ENCODE data around the gene CCDC86.
"Not testable (repeated sequence)": the region's sequence is repeated elsewhere in the genome, so short reads cannot be mapped to it uniquely, and the experiment has no call there.

Gene CCDC86, protein sequence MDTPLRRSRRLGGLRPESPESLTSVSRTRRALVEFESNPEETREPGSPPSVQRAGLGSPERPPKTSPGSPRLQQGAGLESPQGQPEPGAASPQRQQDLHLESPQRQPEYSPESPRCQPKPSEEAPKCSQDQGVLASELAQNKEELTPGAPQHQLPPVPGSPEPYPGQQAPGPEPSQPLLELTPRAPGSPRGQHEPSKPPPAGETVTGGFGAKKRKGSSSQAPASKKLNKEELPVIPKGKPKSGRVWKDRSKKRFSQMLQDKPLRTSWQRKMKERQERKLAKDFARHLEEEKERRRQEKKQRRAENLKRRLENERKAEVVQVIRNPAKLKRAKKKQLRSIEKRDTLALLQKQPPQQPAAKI

DNA sequence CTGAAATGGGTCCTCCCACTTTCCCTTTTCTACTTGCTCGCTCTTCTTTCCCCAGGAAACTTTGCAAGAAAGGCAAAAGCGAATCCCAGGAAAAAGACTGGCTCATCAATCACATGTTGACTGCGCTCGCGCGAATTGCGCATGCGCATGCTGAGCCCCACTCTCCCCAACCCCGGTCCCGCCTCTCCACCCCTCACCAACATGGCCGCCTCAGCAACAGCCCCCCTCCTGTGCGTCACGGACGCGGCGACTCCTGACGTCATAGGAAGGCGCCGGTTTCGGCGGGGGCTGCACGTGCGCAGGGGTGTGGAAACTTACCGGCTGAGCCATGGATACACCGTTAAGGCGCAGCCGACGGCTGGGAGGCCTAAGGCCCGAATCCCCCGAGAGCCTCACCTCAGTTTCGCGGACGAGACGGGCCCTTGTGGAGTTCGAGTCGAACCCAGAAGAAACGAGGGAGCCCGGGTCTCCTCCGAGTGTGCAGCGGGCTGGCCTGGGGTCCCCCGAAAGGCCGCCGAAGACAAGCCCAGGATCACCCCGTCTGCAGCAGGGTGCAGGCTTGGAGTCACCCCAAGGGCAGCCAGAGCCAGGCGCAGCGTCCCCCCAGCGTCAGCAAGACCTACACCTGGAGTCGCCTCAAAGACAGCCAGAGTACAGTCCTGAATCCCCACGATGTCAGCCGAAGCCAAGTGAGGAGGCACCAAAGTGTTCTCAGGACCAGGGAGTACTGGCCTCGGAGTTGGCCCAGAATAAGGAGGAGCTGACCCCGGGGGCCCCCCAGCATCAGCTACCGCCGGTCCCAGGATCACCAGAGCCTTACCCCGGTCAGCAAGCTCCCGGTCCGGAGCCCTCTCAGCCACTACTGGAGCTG lies at the start of gene CCDC86:
Gene CCDC86, plus strand, starts transcription at position 317 of the 871 bp plus-strand sequence. Its CDS starts 12 bp downstream, at position 329.
- peak; percentile 96 for DNase-seq (ENCODE audit: low spot score)

DNA sequence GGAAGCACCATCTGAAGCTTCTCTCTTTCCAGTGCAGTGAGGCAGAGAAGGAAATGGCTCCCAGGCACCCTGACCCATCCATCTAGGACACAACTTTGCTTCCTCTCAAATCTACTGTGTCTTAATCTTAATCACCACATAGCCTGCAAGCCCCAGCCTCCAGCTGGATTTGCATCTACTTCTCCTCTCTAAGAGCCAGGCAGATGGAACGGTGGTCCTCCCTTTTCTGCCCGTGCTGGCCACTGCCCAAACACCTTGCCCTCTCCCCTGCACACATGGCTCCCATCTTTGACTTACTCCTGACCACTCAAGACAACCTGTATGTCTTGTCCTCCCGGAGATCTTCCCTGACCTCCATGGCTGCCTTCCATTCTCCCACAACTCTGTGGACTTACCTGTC lies 49.4 kb upstream of the CCDC86 start:
- DNase-seq (ENCODE audit: low spot score), result no peak

DNA sequence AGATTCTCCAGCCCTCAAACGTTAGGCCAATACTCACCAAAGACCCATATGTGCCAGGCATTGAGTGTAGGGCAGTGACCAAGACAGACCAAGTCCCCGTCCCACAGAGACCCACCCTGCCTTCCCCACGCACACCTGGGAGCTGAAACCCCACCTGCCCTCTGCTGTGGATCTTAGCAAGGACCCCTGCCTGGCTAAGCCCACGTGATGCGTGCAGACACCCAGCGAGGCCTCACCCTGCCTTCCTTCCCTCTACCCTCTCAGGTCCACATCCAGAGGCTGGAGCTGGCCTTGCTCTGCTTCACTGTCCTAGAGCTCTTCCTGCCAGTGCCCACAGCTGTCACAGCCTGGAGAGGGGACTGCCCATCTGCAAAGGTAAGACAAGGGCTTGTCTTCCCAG lies 46.6 kb upstream of the CCDC86 start:
- no peak for DNase-seq (ENCODE audit: low spot score)

DNA sequence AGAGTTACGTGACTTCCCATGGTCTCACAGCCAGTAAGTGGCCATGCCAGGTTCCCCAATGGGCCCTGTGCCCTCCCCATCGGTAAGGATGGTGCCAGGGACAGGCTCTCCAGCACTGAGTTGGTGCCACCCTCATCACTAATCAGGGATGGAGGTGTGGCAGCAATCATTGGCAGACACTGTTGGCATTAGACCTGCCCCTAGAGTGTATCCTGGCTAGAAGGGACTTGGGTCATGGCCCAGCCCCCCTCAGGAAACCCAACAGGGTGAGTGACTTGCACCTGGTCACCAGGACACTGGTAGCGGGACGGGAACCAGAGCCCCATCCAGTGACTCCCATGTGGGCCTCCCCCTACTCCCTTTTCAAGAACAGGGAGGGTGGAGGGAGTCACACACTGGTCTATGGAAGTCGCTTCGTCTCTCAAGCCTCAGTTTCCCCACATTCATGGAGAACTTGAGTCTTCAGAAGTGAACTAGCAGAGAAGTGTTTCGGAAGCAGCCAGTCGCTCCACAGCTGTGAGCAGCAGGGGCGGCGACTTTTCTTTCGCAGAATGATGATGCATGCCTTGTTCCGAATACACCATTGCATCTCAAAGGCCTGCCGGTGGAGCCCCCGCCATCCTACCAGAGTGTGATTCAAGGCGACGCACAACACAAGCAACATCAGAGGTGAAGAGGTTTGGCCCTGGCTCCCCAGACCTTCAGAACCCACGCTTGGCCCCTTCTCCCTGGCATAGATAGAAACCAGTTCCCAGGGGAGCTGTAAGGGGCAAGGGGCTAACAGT lies 43.9 kb upstream of the CCDC86 start:
- no peak for DNase-seq (ENCODE audit: low spot score)

DNA sequence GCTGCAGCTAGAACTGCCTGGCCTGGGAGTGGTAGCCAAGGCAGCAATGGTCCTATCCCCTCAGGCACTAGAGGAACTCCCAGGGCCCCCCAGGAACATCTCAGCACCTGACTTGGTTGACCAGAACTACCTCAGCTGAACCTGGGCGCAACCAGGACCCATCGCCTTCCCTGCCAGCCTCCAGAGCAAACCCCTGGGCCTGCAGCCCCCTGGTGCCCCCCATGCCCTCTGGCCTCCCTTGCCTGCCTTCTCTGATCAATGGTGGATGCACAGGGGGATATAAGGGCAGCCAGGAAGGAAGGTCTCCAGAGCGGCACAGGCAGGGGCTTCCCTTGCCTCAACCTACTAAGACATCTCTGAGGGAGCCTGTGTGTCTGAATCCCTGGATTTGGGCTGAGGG lies 43.3 kb upstream of the CCDC86 start:
- no peak for DNase-seq (ENCODE audit: low spot score)

DNA sequence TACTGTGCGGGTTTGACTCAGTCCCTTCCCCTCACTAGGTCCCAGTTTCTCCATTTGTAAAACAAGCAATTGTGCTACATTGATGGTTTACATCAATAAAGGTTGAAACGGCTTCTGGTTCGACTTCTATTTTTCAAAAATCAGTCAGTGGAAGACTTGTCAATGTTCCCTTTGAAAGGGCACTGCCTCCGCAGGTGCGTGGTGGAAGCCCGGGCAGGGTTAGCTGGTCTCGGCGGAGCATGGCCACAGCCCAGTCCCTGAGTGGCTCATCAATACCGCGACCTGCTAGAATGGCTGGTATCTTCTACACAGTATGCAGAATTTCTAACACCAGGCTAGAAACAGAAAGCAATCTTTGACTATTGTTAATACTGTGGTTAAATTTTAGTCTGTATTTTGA lies 40.7 kb upstream of the CCDC86 start:
- no peak for DNase-seq (ENCODE audit: low spot score)

DNA sequence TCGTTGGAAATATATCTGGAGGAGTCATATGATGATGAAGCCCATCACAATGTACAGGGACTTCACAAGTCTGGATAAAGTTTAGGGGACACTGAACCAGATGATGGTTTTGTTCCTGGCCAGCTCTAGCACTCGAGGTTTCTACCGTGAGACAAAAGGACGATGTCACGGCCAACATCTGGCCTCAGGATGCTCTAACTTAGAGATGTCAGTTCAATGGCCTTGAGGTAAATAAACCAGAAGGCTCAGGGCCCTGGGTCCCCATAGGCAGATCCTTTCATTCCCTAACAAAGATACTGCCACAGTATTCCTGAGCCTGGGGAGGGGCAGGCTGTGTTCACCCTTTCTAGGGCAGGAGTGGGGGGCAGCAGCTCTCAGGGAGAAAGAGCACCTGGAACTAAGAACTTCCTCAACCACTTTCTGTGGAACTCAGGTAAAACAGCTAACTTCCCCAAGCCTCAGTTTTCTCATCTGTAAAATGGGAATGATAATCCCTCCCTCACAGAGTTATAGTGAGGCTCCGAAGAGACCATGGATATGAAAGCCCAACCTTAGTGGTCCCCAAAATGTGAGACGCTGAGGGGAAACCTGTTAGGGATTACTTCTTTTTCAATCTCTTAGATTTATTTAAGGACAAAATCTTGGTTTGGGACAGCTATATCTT lies 38.5 kb upstream of the CCDC86 start:
- DNase-seq (ENCODE audit: low spot score), result no peak

DNA sequence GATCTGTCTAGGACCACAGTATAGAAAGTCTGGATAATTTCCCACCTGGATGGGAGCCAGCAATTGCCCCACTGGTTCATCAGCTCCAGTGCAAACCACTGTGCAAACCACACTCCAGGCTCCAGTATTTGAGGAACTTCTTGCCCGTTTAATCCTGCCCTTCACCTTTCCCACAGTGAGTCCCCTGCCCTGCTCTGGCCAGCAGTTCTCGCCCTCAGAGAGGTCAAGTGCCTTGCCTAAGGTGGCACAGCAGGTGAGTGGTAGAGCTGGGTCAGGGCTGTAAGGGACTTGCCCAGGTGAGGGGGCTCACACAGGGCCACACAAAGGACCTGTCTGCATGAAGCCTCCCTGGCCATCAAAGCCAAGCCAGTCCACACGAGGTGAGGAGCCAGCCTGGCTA lies 32.7 kb upstream of the CCDC86 start:
- DNase-seq (ENCODE audit: low spot score), result no peak

DNA sequence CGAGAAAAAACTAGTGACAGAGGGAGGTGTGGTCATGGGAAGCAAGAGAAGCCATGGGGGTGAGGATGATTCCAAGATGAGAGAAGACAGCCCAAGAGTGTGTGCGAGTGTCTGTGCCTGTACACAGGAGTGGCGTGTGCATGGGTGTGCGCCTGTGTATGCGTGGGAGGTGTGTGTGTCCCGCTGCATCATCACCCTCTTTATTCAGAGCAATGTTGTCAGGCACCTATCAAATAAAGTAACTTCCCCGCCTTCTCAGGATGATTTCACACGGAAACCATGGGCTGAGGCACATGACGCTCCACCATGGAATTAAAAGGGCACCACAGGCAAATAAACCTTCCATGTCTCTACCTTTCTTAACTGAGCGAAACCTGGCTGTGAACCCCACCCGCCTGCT lies 32.2 kb upstream of the CCDC86 start:
- DNase-seq (ENCODE audit: low spot score), result no peak

DNA sequence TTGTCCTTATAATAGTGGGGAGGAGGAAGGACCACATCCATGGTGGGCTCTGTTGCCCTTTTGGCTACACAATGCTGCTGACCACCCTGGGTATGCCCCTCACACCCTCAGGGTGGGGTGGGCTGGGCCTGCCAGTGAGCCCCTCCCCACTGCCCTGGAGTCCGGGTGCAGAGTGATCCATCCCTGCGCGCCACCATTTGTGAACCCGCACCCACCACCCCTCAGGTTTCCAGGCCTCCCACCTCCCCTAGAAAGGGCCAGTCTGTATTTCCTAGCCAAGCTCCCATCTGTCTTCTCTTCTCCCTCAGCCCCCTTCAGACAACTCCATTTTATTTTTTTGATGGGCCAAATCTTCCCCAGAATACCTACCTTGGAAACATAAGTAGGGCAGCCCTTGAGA lies 31.8 kb upstream of the CCDC86 start:
- DNase-seq (ENCODE audit: low spot score), result no peak

DNA sequence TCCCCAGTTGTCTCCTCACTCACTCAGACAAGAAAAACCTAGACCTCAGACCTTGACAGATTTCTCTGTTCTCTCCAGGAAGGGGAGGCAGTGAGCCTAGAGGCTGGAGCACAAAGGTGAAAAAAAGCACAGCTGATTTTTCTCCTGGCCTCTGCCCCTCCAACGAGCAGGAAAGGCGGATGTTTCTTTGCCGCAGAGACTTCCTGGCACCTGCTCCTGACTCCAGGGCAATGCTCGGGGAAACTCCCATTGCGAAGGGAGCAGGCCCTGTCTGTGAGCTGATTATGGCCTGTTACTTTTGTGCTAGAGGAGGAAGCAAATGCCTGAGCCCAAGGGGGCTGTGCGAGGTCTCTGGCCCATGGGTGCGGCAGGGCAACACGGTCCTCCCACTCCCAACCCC lies 31.3 kb upstream of the CCDC86 start:
- DNase-seq (ENCODE audit: low spot score), result no peak

DNA sequence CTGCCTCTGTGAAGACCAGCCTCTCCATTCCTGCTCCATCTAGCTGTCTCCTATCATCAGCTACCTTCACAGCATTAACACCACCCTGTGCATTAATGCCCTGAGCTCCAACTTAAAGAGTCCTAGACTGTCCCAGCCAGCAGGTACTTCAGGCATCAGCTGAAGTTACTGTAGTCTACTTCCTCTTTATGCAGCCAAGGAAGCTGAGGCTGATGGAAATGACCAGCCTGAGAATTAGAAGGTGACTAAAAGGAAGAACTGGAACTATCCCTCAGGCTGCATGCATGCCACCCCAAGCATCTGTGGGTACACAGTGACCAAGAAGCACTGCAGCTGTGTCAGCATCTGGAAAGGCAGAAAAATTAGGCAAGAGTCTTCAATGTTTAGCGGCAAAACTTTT lies 28.6 kb upstream of the CCDC86 start:
- no peak for DNase-seq (ENCODE audit: low spot score)

DNA sequence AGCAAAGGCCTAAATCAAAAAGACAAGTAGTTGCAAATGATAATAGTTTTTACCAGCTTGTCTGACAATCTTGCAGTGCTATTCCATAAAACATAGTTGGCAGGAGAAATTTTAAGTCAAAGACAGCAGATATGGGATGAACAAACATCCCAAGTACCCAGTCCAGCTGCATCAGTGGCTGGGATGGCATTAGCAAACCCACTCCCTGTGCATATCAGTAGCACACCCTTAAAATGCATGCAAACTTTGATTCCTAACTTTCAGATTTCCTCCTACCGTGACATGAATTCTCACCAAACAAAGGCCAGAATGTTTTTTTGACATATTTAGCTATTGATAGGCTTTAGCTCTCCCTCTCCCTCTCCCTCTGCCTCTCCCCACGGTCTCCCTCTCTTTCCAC lies 27.8 kb upstream of the CCDC86 start:
- no peak for DNase-seq (ENCODE audit: low spot score)

DNA sequence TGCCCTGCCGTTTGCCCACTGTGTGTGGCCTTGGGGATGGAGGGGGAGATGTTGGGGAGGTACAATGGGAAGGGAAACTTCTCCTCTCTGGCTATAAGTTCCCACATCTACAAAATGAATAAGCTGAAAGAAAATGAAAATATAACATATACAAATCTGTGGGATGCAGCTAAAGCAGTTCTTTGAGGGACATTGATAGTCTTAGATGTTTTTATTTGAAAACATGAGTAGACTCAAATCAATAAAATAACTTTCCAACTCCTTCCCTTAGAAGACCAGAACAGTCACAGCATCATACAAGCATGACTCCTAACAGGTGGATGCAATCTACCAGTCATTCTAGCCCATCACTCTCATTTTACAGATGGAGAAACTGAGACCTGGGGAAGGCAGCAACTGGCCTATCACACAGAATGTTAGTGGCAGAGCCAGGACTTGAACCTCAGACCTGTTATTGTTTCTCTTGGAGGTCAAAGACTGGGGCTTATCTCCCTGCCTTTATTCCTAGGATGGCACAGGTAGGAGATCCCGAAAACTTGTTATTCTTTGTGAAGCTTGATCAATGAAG lies 25.2 kb upstream of the CCDC86 start:
- no peak for DNase-seq (ENCODE audit: low spot score)

DNA sequence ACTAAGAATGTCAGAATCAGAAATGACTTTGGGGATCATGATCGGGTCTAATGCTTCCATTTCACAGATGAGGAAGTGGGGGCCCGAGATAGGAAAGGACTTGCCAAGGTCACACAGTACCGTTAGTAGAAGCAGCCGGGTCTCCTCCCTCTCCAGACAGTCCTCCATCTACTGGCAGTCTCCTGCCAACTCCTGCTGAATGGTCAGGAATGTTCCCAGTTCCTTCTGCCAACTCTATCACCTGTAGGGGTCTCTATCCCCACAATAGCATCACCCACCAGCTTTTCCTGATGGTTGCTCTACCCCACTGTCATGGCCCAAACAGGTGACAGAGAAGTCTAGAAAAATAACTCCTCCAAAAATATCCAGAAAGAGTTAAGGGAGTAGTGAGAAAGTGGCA lies 23.9 kb upstream of the CCDC86 start:
- no peak for DNase-seq (ENCODE audit: low spot score)

DNA sequence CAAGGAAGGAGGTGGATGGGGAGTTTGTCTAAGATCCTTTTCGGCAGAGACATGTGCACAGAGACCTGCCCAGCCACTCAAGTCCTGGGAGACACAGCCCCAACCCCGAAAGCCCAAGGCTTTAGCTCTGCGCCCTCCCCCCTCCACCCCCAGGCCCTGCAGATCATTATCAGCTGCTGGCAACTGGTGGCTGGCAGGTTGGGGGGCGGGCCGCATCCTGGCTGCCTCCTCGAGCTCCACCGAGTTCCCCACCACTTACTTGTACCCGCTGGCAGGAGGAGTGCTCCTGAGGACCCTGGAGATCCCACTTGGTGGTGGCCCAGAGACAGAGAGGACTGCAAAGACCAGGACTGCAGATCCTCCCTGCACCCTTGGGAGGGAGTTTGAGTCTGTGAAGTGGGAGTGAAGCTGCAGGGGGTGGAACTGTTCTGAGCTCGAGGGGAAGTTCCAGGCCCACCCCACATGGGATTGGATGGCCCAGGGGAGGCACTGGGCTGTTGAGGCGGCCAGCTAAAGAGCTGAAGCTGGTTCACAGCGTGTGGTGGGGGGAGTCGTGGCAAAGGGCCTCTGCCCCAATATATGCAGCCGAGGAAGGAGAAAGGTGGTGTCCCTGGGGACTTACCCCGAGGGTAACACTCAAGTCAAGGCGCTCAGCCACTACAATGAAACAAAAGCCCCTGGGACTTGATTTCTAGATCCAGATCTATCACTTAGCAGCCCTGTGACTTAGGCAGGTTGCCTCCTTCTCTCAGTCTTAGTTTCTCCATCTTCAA lies 19.9 kb upstream of the CCDC86 start:
- DNase-seq (ENCODE audit: low spot score), result no peak

DNA sequence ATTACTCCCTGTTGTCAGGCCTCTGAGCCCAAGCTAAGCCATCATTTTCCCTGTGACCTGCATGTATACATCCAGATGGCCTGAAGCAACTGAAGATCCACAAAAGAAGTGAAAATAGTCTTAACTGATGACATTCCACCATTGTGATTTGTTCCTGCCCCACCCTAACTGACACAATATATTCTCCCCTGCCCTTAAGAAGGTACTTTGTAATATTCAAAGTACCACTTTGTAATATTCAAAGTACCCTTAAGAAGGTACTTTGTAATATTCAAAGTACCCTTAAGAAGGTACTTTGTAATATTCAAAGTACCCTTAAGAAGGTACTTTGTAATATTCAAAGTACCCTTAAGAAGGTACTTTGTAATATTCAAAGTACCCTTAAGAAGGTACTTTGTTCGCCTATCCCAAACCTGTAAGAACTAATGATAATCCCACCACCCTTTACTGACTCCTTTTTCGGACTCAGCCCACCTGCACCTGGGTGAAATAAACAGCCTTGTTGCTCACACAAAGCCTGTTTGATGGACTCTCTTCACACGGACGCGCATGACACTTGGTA lies 18.1 kb upstream of the CCDC86 start:
- not testable (repeated sequence) for DNase-seq (ENCODE audit: low spot score)

DNA sequence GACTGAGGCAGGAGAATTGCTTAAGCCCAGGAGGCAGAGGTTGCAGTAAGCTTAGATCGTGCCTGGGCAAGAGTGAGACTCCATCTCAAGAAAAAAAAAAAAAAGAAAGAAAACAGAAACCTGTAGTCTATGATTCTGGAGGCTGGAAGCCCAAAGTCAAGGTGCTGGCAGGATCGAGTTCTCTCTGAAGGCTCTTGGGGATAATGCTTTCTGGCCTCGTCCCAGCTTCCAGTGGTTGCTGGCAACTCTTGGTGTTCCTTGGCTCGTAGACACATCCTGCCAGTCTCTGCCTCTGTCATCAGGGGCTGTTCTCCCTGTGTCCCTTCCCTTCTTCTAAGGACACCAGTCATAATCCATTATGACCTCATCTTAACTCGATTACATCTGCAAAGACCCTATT lies 16.8 kb upstream of the CCDC86 start:
- no peak for DNase-seq (ENCODE audit: low spot score)

DNA sequence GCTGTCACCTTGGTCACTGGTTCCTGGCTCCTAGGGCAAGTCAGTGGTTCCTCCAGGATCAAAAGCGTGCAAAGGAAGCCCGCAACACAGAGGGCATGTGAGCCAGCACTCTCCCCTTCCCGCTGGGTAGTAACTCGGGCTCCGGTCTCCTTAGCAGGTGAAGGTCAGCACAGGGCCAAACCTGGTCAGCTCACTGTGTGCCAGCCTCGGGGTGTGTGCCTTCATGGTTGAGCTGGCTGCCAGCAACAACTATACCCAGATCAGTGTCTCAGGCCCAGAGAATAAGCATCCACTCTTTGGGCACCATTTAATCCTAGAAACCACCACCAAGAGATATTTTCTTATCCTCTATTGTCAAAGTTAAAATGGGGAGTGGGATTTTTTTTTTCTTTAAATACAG lies 16.1 kb upstream of the CCDC86 start:
- no peak for DNase-seq (ENCODE audit: low spot score)

DNA sequence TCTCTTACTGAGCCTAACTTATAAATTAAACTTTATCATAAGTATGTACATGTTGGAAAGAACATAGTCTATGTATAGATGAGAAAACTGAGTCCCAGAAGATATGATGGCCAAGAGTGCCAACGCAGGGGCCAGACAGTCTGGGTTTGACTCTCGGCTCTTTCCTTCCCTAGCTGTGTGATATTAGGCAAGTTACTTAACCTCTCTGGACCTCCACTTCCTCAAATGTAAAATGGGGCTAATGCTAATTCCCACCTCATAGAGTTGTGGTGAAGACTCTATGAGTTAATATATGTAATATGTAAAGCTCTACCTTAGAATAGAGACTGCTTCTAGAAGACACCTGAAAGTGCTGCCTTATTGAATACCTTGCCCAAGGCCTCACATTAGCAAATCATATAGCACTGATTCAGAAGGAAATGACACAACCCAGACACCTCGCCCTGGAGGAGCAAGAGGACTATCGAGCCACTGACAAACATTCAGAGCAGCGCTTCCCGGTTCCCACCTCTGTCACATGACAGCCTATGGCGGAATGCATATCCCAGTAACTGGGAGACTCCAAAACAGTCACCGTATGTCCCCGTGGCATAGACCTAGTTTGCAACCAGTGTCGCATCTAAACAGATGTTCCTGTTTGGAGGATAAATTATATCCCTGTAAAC lies 11.3 kb upstream of the CCDC86 start:
- no peak for DNase-seq (ENCODE audit: low spot score)

Measured in kidney tubule cell (primary cell).